Loucy (cell line): Measurements from ENCODE around the gene NR2C1.
"Not testable (repeated sequence)": the region's sequence is repeated elsewhere in the genome, so short reads cannot be mapped to it uniquely, and the experiment has no call there.

Experiments
- H2AFZ ChIP-seq: fragments of 200-600 bp; sonication (generic); 2 replicates; pipeline ENCODE4 v1.6.0; 2016; ENCODE audit warnings: antibody characterized with exemption, mild to moderate bottlenecking, low read length, moderate library complexity
- H3F3A ChIP-seq: fragments of 200-600 bp; 2 replicates; pipeline ENCODE4 v1.6.0; 2016; ENCODE audit warnings: antibody characterized with exemption, low read depth, mild to moderate bottlenecking
- H3K27me3 ChIP-seq: fragments of 200-600 bp; sonication (generic); 2 replicates; pipeline ENCODE4 v1.6.1; 2014; ENCODE audit warnings: low read length, mild to moderate bottlenecking; ENCODE audit not compliant: insufficient read depth, poor library complexity, severe bottlenecking
- H3K36me3 ChIP-seq: fragments of 200-600 bp; sonication (generic); 2 replicates; pipeline ENCODE4 v1.6.1; 2016; ENCODE audit warnings: low read length; ENCODE audit not compliant: insufficient read depth
- H3K4me1 ChIP-seq: fragments of 200-600 bp; sonication (generic); 2 replicates; pipeline ENCODE4 v1.5.1; 2014; ENCODE audit warnings: low read length, mild to moderate bottlenecking; ENCODE audit not compliant: insufficient read depth, poor library complexity, severe bottlenecking
- H3K4me2 ChIP-seq: fragments of 200-600 bp; sonication (generic); 2 replicates; pipeline ENCODE4 v1.6.0; 2014; ENCODE audit warnings: antibody characterized with exemption, low read length, low read depth, mild to moderate bottlenecking; ENCODE audit not compliant: poor library complexity, severe bottlenecking
- H3K4me3 ChIP-seq: fragments of 200-600 bp; sonication (generic); 2 replicates; pipeline ENCODE4 v1.5.1; 2014; ENCODE audit warnings: low read length, mild to moderate bottlenecking, mixed read lengths; ENCODE audit not compliant: poor library complexity, severe bottlenecking
- H3K79me2 ChIP-seq: fragments of 200-600 bp; sonication (generic); 2 replicates; pipeline ENCODE4 v1.6.1; 2014; ENCODE audit warnings: low read length; ENCODE audit not compliant: insufficient read depth
- H3K9ac ChIP-seq: fragments of 200-600 bp; sonication (generic); 2 replicates; pipeline ENCODE4 v1.6.0; 2014; ENCODE audit warnings: mild to moderate bottlenecking, low read depth, low read length, moderate library complexity; ENCODE audit not compliant: poor library complexity, severe bottlenecking
- H3K9me2 ChIP-seq: fragments of 200-600 bp; sonication (generic); replicated peaks from 2 replicates; pipeline ENCODE4 v1.6.1; 2016; ENCODE audit warnings: low read depth, low read length, mixed read lengths
- H3K9me3 ChIP-seq: fragments of 200-600 bp; sonication (generic); 2 replicates; pipeline ENCODE4 v1.6.1; 2014; ENCODE audit warnings: mild to moderate bottlenecking, antibody characterized with exemption, low read length, low read depth; ENCODE audit not compliant: insufficient read depth
- H4K20me1 ChIP-seq: fragments of 200-600 bp; sonication (generic); 2 replicates; pipeline ENCODE4 v1.6.0; 2014; ENCODE audit warnings: antibody characterized with exemption, low read length, mild to moderate bottlenecking; ENCODE audit not compliant: insufficient read depth, poor library complexity, severe bottlenecking
- EZH2phosphoT487 ChIP-seq: fragments of 200-600 bp; IDR thresholded peaks from 2 replicates; pipeline ENCODE4 v1.6.1; 2018; ENCODE audit warnings: antibody characterized with exemption, mild to moderate bottlenecking, moderate library complexity, borderline replicate concordance
- TF ChIP-seq, protein P1 (sequence below): fragments of 200-600 bp; sonication (generic); conservative IDR thresholded peaks from 2 replicates; pipeline ENCODE4 v1.5.1; 2014; ENCODE audit warnings: mild to moderate bottlenecking, antibody characterized with exemption, low read length

Gene NR2C1

DNA sequence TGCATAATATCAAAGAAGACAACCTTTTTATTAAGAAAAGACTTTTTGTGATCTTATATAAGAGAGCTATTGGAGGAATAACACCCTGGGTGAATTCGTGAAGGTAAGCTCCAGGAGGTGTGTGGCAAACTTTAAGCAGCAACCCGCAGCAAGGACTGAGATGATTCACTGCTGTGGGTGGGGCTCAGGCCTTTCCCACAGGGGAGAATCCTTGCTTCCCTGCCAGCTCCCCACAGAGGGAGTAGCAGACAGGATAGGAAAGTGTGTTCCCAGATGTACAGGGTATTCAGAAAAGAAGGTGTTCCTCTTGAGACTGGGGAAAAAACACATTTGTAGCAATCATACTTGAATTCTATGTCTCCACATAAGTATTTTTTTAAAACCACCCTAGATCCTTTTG is 79.1 kb downstream of the NR2C1 start:
- Histone ChIP-seq H3K9me3 (no peaks in the 10 kb centered on the region), H3K4me1 (peaks cover 9% of the 10 kb centered on the region), H3K27me3 (no peaks in the 10 kb centered on the region), H3F3A (no peaks in the 10 kb centered on the region), H2AFZ (no peak overlapping the region), H3K4me3 (no peak overlapping the region), H3K9me2 (no peaks in the 10 kb centered on the region), H3K9ac (no peak overlapping the region), H3K36me3 (peaks cover 26% of the 10 kb centered on the region; the same call in 1 of the 2 replicates), H3K4me2 (no peak overlapping the region), H3K79me2 (peaks cover 26% of the 10 kb centered on the region), H4K20me1 (peaks cover 16% of the 10 kb centered on the region)
- TF ChIP-seq EZH2phosphoT487 = no peak
- TF ChIP-seq, protein P1, sequence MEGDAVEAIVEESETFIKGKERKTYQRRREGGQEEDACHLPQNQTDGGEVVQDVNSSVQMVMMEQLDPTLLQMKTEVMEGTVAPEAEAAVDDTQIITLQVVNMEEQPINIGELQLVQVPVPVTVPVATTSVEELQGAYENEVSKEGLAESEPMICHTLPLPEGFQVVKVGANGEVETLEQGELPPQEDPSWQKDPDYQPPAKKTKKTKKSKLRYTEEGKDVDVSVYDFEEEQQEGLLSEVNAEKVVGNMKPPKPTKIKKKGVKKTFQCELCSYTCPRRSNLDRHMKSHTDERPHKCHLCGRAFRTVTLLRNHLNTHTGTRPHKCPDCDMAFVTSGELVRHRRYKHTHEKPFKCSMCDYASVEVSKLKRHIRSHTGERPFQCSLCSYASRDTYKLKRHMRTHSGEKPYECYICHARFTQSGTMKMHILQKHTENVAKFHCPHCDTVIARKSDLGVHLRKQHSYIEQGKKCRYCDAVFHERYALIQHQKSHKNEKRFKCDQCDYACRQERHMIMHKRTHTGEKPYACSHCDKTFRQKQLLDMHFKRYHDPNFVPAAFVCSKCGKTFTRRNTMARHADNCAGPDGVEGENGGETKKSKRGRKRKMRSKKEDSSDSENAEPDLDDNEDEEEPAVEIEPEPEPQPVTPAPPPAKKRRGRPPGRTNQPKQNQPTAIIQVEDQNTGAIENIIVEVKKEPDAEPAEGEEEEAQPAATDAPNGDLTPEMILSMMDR = no peak

DNA sequence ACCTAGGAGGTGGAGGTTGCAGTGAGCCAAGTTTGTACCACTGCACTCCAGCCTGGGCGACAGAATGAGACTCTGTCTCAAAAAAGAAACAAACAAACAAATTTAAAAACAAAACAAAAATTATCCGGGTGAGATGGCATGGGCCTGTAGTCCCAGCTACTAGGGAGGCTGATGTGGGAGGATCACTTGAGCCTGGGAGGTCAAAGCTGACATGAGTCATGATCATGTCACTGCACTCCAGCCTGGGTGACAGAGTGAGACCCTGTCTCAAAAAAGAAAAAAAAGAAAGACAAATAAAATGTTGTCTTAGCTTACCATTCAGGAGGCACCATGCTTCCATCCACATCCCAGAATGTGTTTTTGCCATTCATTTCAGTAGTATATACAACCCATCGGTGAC is 79.6 kb downstream of the NR2C1 start:
- H3K4me3 ChIP-seq, H3K27me3 ChIP-seq, H3K4me2 ChIP-seq, H3F3A ChIP-seq, H3K9ac ChIP-seq, H3K4me1 ChIP-seq, H2AFZ ChIP-seq, H3K9me3 ChIP-seq, H3K9me2 ChIP-seq: not testable (repeated sequence)
- H3K36me3 ChIP-seq = peaks cover 26% of the 10 kb centered on the region; the same call in 1 of the 2 replicates
- peaks cover 17% of the 10 kb centered on the region for H4K20me1 ChIP-seq
- H3K79me2 ChIP-seq = peaks cover 22% of the 10 kb centered on the region

DNA sequence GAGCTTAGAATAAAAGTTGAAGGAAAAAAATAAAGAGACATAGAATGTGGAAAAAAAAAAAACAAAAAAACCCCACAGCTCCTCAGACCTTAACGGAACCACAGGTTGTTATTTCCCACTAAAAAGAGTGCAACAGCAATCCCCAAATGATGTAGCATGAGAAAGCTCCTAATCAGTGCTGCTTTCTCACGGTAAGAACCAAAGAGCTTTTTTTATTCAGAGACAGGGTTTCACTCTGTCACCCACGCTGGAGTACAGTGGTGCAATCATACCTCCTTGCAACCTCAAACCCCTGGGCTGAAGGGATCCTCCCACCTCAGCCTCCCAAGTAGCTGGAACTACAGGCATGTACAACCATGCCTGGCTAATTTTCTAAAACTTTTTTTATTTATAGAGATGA is 83.2 kb downstream of the NR2C1 start:
- H3K4me3 ChIP-seq = no peak overlapping the region
- no peak overlapping the region for H2AFZ ChIP-seq
- no peak overlapping the region for H3K9ac ChIP-seq
- TF ChIP-seq, protein P1 = no peak
- peaks cover 7% of the 10 kb centered on the region; the same call in 1 of the 2 replicates for H3K79me2 ChIP-seq
- no peaks in the 10 kb centered on the region for H3F3A ChIP-seq
- no peaks in the 10 kb centered on the region for H3K9me3 ChIP-seq
- H3K4me1 ChIP-seq = peaks cover 23% of the 10 kb centered on the region
- H3K9me2 ChIP-seq = no peaks in the 10 kb centered on the region
- peaks cover 17% of the 10 kb centered on the region for H4K20me1 ChIP-seq
- no peaks in the 10 kb centered on the region for H3K27me3 ChIP-seq
- H3K4me2 ChIP-seq = no peak overlapping the region
- peaks cover 22% of the 10 kb centered on the region; the same call in 1 of the 2 replicates for H3K36me3 ChIP-seq

DNA sequence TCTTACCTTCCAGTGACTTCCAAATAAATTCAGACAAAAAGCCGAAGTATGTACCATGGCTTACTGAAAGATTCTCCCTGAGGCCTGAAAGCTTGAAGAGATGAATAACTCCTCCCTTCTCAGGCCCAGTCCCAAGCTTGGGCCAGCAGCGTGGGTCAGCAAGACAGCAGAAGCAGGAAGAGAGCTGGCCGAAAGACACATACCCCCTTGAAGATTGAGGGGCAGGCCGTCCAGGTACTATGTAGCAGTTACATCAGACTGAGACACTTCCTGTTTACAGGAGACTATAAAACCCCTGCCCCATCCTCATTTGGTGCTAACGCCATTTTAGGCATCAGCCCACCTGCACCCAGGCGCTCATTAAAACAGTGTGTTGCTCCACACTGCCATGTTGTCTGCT is 84.9 kb downstream of the NR2C1 start:
- no peaks in the 10 kb centered on the region for H3K27me3 ChIP-seq
- peaks cover 17% of the 10 kb centered on the region for H4K20me1 ChIP-seq
- H3K4me3 ChIP-seq = no peak overlapping the region
- H3K4me2 ChIP-seq = no peak overlapping the region
- no peaks in the 10 kb centered on the region for H3K9me3 ChIP-seq
- TF ChIP-seq EZH2phosphoT487 = no peak
- TF ChIP-seq, protein P1 = no peak
- H3K9ac ChIP-seq = no peak overlapping the region
- peaks cover 16% of the 10 kb centered on the region; the same call in 1 of the 2 replicates for H3K36me3 ChIP-seq
- no peaks in the 10 kb centered on the region for H3K9me2 ChIP-seq
- peaks cover 7% of the 10 kb centered on the region; the same call in 1 of the 2 replicates for H3K79me2 ChIP-seq
- H2AFZ ChIP-seq = no peak overlapping the region
- no peaks in the 10 kb centered on the region for H3F3A ChIP-seq
- peaks cover 23% of the 10 kb centered on the region for H3K4me1 ChIP-seq
